CD4-positive, alpha-beta T cell treated with Interleukin-10 for 1 hour (primary cell): ENCODE results near the gene ZNF20.

Source experiments
- DNase-seq: peaks from one replicate; pipeline ENCODE4 v3.0.0-alpha.2; 2020

ZNF20 gene

GRCh38 chr19:12139885-12140544 is at the start of gene ZNF20:
Gene ZNF20 (minus strand): TSS chr19:12140350. CDS start chr19:12140182, 168 bp downstream.
- peak; percentile 91 for DNase-seq

- DNase-seq: no peak
Measured at GRCh38 chr19:12187625-12188024, 47.5 kb upstream of the ZNF20 start.

- no peak for DNase-seq
Measured at GRCh38 chr19:12180377-12180776, 40.2 kb upstream of the ZNF20 start.

GRCh38 chr19:12166626-12167025 is 26.5 kb upstream of the ZNF20 start:
- no peak for DNase-seq

- no peak for DNase-seq
Measured at GRCh38 chr19:12163826-12164225, 23.7 kb upstream of the ZNF20 start.

GRCh38 chr19:12162882-12163806 is 23.0 kb upstream of the ZNF20 start, which contains the start of gene ZNF136:
Gene ZNF136 (plus strand): TSS chr19:12163096. CDS start chr19:12163204, 108 bp downstream.
- DNase-seq: peak; percentile 94

GRCh38 chr19:12162513-12162881 is 22.3 kb upstream of the ZNF20 start:
- no peak for DNase-seq

- DNase-seq: no peak
Measured at GRCh38 chr19:12159773-12160414, 19.7 kb upstream of the ZNF20 start.

- DNase-seq: no peak
Measured at GRCh38 chr19:12156223-12157058, 16.3 kb upstream of the ZNF20 start, which contains the start of gene ZNF625. Gene ZNF625 (minus strand): TSS chr19:12156734. CDS start chr19:12156558, 176 bp downstream.

GRCh38 chr19:12155324-12155860 is 15.2 kb upstream of the ZNF20 start:
- DNase-seq: no peak

GRCh38 chr19:12145348-12145747 is 5.2 kb upstream of the ZNF20 start:
- no peak for DNase-seq

- no peak for DNase-seq
Measured at GRCh38 chr19:12141405-12141736, 1.2 kb upstream of the ZNF20 start.

GRCh38 chr19:12140545-12141404 is 625 bp upstream of the ZNF20 start:
- peak; percentile 88 for DNase-seq

- no peak for DNase-seq
Measured at GRCh38 chr19:12139269-12139668, 881 bp downstream of the ZNF20 start.

- peak; percentile 57 for DNase-seq
Measured at GRCh38 chr19:12137221-12137940, 2.8 kb downstream of the ZNF20 start.

- DNase-seq: no peak
Measured at GRCh38 chr19:12133069-12133468, 7.1 kb downstream of the ZNF20 start.

- peak; percentile 20 for DNase-seq
Measured at GRCh38 chr19:12126707-12127106, 13.4 kb downstream of the ZNF20 start.

GRCh38 chr19:12117201-12117970 is 22.8 kb downstream of the ZNF20 start:
- no peak for DNase-seq

- DNase-seq: no peak
Measured at GRCh38 chr19:12113121-12113520, 27.0 kb downstream of the ZNF20 start.

- DNase-seq: no peak
Measured at GRCh38 chr19:12112701-12113100, 27.4 kb downstream of the ZNF20 start.
